ENCODE data around the gene TET1. TPM values are rescaled to one million over a fixed set of nuclear protein-coding genes. Genes with fewer than 3 reads are reported as not detected.

The TET1 gene
- total RNA-seq, 1 donor from 2014 or later, result 20.4 TPM

DNA sequence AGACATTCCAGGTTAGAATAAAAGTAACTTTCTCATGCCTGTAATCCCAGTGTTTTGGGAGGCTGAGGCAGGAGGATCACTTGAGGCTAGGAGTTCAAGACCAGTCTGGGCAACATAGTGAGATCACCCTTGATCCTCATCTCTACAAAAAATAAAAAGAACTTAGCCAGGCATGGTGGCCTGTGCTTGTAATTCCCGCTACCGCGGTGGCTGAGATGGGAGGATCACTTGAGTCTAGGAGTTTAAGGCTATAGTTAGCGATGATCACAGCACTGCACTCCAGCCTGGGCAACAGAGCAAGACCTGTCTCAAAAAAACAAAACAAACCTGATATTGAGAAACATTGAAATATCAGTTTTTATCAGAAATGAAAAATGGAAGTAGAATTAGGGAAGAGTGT is 4.6 kb downstream of the TET1 start:
- no peak for TF ChIP-seq CTCF (IDR thresholded peaks at IDR 0.05)
- no peaks in the 10 kb centered on the region for H3K36me3 Mint-ChIP-seq (ENCODE audit: unreplicated experiment)
- peak overlapping the region; percentile 96 for H3K27ac Mint-ChIP-seq (ENCODE audit: unreplicated experiment)

GRCh38 chr10:68565658-68566057 is 5.5 kb downstream of the TET1 start:
- Mint-ChIP-seq H3K36me3 (ENCODE audit: unreplicated experiment) (no peaks in the 10 kb centered on the region), H3K27ac (ENCODE audit: unreplicated experiment) (no peak overlapping the region), H3K4me1 (ENCODE audit: unreplicated experiment) (peaks cover 43% of the 10 kb centered on the region), H3K9me3 (ENCODE audit: unreplicated experiment) (no peaks in the 10 kb centered on the region), H3K27me3 (ENCODE audit: unreplicated experiment) (no peaks in the 10 kb centered on the region), H3K4me3 (ENCODE audit: unreplicated experiment) (no peak overlapping the region)
- DNase-seq (ENCODE audit: extremely low spot score, unreplicated experiment), result no peak
- TF ChIP-seq CTCF (IDR thresholded peaks at IDR 0.05), result no peak

More for the DNA sequence above, 4.6 kb downstream of the TET1 start:
- no peak for DNase-seq (ENCODE audit: extremely low spot score, unreplicated experiment)
- Mint-ChIP-seq H3K4me1 (ENCODE audit: unreplicated experiment) (peaks cover 47% of the 10 kb centered on the region), H3K9me3 (ENCODE audit: unreplicated experiment) (no peaks in the 10 kb centered on the region), H3K4me3 (ENCODE audit: unreplicated experiment) (no peak overlapping the region), H3K27me3 (ENCODE audit: unreplicated experiment) (no peaks in the 10 kb centered on the region)

DNA sequence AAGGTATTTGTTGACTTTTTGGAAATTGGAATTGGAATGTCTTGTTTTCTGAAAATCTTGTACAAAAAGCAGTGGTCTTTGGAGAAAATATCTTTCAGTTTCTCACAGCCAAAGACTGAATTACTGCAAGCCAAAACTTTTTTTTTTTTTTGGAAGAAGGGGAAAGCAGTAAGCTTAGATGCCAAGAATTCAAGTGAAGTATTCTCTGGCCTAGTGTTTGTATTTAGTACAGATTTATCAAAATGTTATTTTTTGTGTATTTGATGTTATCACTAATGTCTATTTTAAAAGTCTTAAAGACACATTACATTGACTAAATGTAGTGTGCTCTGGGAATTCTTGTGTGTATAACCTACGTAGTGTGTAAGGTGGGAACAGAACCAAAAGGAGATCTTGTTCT is 6.2 kb downstream of the TET1 start:
- no peaks in the 10 kb centered on the region for H3K9me3 Mint-ChIP-seq (ENCODE audit: unreplicated experiment)
- H3K36me3 Mint-ChIP-seq (ENCODE audit: unreplicated experiment), result no peaks in the 10 kb centered on the region
- H3K27me3 Mint-ChIP-seq (ENCODE audit: unreplicated experiment), result no peaks in the 10 kb centered on the region
- H3K27ac Mint-ChIP-seq (ENCODE audit: unreplicated experiment), result peak overlapping the region; percentile 25
- peaks cover 43% of the 10 kb centered on the region for H3K4me1 Mint-ChIP-seq (ENCODE audit: unreplicated experiment)
- no peak for DNase-seq (ENCODE audit: extremely low spot score, unreplicated experiment)
- H3K4me3 Mint-ChIP-seq (ENCODE audit: unreplicated experiment), result no peak overlapping the region
- no peak for TF ChIP-seq CTCF (IDR thresholded peaks at IDR 0.05)

DNA sequence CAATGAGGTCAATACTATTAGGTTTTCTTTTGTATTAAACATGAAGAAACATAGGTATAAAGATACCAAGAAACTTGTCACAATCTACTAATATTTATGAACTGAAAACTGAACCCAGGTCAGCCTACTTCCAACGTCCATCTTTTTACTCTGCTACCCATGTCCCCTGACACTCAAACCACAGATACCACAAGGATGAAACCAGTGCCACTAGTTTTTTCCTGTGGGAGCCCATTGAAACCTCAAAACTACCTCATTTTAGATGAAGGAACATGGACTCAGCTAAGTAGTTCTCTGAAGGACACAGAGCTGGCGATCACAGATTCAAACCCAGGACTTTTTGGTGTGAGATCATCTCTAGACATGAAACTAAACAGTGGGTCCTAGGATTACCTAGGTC is 6.8 kb downstream of the TET1 start:
- Mint-ChIP-seq H3K4me3 (ENCODE audit: unreplicated experiment) (no peak overlapping the region), H3K27ac (ENCODE audit: unreplicated experiment) (peak overlapping the region; percentile 76), H3K9me3 (ENCODE audit: unreplicated experiment) (no peaks in the 10 kb centered on the region), H3K36me3 (ENCODE audit: unreplicated experiment) (no peaks in the 10 kb centered on the region), H3K27me3 (ENCODE audit: unreplicated experiment) (no peaks in the 10 kb centered on the region), H3K4me1 (ENCODE audit: unreplicated experiment) (peaks cover 43% of the 10 kb centered on the region)
- DNase-seq (ENCODE audit: extremely low spot score, unreplicated experiment), result no peak
- no peak for TF ChIP-seq CTCF (IDR thresholded peaks at IDR 0.05)

GRCh38 chr10:68572151-68572550 is 12.0 kb downstream of the TET1 start:
- H3K36me3 Mint-ChIP-seq (ENCODE audit: unreplicated experiment), result peaks cover 23% of the 10 kb centered on the region
- no peaks in the 10 kb centered on the region for H3K9me3 Mint-ChIP-seq (ENCODE audit: unreplicated experiment)

More at GRCh38 chr10:68572151-68572550, 12.0 kb downstream of the TET1 start:
- Mint-ChIP-seq H3K4me1 (ENCODE audit: unreplicated experiment) (peaks cover 2% of the 10 kb centered on the region), H3K27ac (ENCODE audit: unreplicated experiment) (no peak overlapping the region), H3K4me3 (ENCODE audit: unreplicated experiment) (no peak overlapping the region), H3K27me3 (ENCODE audit: unreplicated experiment) (no peaks in the 10 kb centered on the region)
- no peak for DNase-seq (ENCODE audit: extremely low spot score, unreplicated experiment)
- TF ChIP-seq CTCF (IDR thresholded peaks at IDR 0.05), result no peak

Data from osteocyte (in vitro differentiated cells).